ENCODE measurements around the gene TXNDC12.
A peak's percentile ranks its signal among the peaks of the same experiment; 100 is the strongest.

Gene TXNDC12

DNA sequence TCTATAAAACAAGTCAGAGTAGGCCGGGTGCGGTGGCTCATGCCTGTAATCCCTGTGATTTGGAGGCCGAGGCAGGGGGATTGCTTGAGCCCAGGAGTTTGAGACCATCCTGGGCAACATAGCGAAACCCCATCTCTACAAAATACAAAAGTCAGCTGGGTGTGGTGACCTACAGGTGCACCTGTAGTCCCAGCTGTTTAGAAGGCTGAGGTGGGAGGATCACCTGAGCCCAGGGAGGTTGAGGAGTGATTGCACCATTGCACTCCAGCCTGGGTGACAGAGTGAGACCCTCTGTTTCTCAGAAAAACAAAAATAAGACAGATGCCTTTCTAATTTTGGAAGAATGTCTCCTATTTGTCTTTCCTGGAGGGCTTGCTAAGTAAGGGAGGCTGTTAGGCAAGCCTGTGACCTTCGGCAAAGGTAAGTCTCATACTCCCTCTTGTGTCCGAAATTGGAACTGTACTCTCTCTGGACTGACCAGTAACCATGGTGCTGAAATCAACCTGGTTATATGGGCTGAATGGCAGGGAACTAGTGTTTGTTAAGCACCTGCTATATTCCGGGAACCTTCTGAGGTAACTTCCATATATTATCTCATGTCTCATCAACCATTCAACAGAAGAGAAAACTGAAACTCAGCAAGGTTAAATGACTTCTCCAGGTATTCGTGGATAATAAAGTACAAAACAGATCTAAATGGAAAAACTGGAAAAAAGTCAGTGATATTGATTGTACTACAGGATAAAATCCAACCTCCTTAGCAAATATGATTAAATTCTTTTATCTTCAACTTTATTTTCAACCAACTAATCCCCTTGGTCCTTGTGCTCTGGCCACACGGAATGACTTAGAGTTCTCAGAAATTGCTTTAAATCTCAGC lies 52.7 kb downstream of the TXNDC12 start:
- DNase-seq (ENCODE audit: low read depth in 1 of 2, low spot score in 1 of 2) = no peak

DNA sequence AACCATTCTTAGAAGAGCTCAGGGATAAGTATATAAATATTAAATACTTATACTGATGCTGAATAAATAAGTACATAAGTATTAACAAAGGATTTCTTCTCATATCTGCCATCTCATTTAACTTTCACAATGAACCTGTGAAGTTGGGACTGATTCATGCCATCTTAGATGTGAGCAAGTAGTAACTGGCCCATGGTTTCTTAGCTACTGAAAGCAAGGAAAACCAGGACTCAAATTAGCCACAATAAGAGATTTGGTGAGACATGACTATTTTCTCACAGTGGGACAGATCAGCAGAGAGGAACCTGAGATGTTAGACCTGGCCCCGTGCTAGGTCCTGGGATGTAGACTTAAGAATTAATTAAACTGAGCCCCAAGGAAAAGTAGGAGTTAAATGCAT lies 56.3 kb downstream of the TXNDC12 start:
- DNase-seq (ENCODE audit: low read depth in 1 of 2, low spot score in 1 of 2) = no peak

DNA sequence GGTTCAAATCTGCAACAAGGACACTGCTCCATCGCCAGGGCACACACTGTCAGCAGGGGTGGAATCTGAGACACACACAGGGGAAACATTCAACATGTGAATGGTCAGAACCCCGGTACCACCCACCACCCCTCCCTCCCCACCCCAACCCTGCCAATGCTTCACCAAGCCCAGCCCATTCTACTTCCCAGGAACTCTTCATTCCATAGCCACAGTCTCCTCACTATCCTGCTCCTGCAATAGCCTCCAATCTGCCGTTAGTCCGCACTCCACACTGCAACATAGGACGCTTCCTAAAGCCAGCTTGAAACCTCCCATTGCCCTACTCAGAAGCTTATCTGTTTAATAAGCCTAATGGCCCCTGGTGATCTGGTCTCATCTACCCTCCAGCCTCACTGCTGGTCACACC lies 57.0 kb downstream of the TXNDC12 start:
- DNase-seq (ENCODE audit: low read depth in 1 of 2, low spot score in 1 of 2) = no peak

GRCh38 chr1:51990478-51990965 lies 64.5 kb downstream of the TXNDC12 start, which contains the start of gene RAB3B:
Gene RAB3B (minus strand): TSS chr1:51990700. CDS start chr1:51977117, 13,583 bp downstream.
- DNase-seq (ENCODE audit: low read depth in 1 of 2, low spot score in 1 of 2) = peak; percentile 53 to 71

DNA sequence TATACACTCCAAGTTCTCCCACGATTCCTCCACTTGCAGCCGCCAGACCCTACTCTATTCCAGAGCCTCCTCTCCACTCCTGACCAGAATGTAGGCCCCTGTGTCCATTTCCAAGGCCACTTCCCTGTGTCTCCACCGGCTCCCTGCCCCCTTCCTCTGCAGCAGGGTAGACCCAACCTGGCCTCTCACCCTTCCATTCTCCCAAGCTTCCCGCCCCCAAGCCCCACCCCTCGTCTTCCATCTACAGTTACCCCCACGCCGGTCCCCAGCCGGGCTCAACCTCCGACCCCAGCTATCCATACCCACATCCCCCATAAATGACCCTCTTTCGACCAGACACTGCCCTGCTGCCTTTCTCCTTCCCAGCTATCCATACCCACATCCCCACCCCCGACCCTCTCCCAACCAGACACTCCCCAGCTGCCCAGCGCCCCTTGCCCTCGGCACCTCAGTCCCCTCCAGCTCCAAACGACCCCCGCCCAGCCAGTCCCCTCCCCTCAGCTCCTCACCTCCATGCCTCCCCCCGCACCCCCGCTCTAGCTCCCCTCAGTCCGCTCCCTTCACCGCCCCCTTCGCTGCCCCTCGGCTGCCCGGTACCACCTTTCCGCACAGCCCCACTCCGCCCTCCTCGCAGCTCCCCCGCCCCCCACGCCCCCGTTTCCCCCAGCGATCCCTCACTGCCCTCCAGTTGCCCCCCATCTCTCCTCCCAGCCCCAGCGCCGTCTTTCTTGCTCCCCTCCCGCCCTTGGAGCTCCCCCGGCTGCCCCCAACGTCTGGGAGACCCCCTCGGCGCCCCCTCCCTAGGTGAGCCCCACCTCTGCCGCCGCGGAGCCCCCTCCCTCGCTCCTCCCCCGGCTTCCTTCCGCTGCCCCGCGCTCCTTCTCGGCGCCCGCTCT lies 65.2 kb downstream of the TXNDC12 start:
- DNase-seq (ENCODE audit: low read depth in 1 of 2, low spot score in 1 of 2) = no peak

- no peak for DNase-seq (ENCODE audit: low read depth in 1 of 2, low spot score in 1 of 2)
Observed at GRCh38 chr1:51988254-51988653, 66.7 kb downstream of the TXNDC12 start.

- DNase-seq (ENCODE audit: low read depth in 1 of 2, low spot score in 1 of 2) = no peak
Observed at GRCh38 chr1:51986718-51987117, 68.3 kb downstream of the TXNDC12 start.

DNA sequence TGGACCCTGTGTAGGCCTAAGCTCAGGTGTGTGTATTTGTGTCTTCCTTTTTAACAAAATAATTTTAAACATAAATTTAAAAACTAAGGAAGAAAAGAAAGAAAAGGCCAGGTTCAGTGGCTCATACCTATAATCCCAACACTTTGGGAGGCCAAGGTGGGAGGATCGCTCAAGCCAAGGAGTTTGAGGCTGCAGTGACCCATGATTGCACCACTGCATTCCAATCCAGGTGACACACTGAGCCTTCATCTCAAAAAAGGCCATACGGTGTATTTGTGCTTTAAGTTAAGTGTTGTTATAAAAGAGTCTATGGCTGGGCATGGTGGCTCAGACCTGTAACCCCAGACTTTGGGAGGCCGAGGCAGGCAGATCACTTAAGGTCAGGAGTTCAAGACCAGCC lies 72.8 kb downstream of the TXNDC12 start:
- DNase-seq (ENCODE audit: low read depth in 1 of 2, low spot score in 1 of 2) = no peak

DNA sequence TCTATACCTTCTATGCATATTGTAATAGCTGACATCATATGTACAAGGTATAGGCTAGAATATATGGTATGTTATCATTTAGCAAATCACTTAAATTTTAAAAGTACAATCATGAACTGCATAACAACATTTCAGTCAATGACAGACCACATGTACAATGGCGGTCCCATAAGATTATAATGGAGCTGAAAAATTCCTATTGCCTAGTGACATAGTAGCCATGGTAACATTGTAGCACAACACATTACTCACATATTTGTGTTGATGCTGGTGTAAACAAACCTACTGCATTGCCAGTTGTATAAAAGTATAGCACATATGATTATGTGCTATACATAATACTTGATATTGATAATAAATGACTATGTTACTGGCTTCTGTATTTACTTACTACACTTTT lies 73.4 kb downstream of the TXNDC12 start:
- no peak for DNase-seq (ENCODE audit: low read depth in 1 of 2, low spot score in 1 of 2)

GRCh38 chr1:51978099-51978498 lies 76.9 kb downstream of the TXNDC12 start:
- no peak for DNase-seq (ENCODE audit: low read depth in 1 of 2, low spot score in 1 of 2)

DNA sequence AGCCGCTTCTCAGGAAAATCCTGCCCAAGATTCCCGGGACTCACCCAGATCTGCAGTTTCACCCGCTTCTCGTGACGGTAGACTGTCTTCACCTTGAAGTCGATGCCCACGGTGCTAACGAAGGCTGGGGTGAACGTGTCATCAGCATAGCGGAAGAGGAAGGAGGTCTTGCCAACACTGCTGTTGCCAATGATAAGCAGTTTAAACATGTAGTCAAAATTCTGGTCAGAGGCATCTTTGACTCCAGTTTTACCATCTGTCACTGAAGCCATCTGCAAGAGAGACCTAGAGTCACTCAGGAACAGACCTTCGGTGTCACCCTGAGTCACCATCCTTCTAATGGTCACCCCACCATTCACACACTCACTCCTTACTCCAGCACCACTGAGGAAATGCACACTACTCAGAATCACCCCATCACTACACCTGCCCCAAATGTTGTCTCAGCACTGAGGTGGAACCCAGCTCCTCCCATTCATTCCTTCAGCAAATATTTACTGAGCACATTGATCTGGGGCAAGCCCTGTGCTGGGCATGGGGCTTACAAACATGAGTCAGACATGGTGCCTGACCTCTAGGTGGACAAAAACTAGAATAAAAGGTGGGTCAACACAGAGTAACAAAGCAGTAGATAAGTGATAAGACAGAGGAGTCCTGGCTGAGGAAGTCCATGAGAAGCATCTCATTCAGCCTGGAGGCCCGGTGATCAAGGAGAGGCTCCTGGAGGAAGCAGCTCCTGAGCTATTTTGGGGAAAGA lies 78.0 kb downstream of the TXNDC12 start:
- no peak for DNase-seq (ENCODE audit: low read depth in 1 of 2, low spot score in 1 of 2)

DNA sequence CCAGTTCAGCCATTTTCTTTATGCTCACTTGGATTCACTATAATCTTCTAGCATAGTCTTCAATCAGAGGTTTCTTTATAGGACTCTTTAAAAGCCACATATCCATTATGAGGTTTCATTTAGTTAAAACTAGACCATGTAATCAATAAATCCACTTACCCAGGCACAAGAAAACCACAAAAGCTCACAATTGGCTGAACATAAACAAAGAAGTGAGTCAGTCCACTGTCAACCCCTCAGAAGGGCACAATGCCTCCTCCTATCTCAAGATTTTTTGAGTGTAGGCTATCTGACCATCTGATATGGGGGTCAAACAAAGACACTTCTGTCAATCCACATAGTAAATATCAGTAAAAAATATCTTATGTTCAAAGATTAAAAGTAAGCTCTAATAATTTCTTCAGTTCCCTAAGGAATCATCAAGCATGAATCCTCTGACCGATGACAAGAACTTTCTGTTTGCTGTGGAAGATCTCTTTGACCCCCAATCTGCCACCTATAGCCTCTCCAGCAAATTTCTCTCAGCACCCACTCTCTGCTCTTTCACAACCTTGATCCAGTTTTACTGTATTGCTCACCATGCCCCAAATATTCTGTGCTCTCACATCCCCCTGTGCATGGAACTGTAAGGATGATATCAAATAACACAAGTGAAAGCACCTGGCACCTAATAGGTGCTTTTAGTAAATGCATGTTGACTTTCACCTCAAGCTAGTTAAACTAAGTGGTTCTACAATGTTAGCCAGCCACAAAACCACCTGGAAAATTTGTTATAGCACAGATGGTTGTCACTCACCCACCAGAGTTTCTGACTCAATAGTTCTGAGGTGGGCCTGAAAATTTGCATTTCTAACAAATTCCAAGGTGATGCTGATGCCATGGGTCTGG lies 81.2 kb downstream of the TXNDC12 start:
- no peak for DNase-seq (ENCODE audit: low read depth in 1 of 2, low spot score in 1 of 2)
